Uterus (tissue), 4 donors: ENCODE data around the gene PLEKHH1. TPM values are rescaled to one million over a fixed set of nuclear protein-coding genes. Genes with fewer than 3 reads are reported as not detected.

ENCODE experiments used
- DNase-seq, 2 donors: peaks; one replicate each; pipeline ENCODE4 v3.0.0-alpha.2; 2019 to 2020
- H3K27ac ChIP-seq, 2 donors: fragments of 200-600 bp; sonication (generic); 1 replicate in 1 of 2; 2 replicates in 1 of 2; pipeline ENCODE4 v1.5.1; 2016 to 2018
- H3K27me3 ChIP-seq, 2 donors: fragments of 200-600 bp; sonication (generic); one replicate each; pipeline ENCODE4 v1.5.1; 2018 to 2019; ENCODE audit warnings: control low read depth in 1 of 2
- H3K36me3 ChIP-seq, 2 donors: fragments of 200-600 bp; sonication (generic); one replicate each; pipeline ENCODE4 v1.5.1; 2019; ENCODE audit warnings: control low read depth in 1 of 2
- H3K4me1 ChIP-seq, 2 donors: fragments of 200-600 bp; sonication (generic); one replicate each; pipeline ENCODE4 v1.5.1; 2018 to 2019; ENCODE audit warnings: control low read depth in 1 of 2
- H3K4me3 ChIP-seq, 2 donors: fragments of 200-600 bp; sonication (generic); 1 replicate in 1 of 2; 2 replicates in 1 of 2; pipeline ENCODE4 v1.5.1; 2018 to 2019; ENCODE audit warnings: mild to moderate bottlenecking in 1 of 2
- H3K9me3 ChIP-seq, 2 donors: fragments of 200-600 bp; sonication (generic); one replicate each; pipeline ENCODE4 v1.5.1; 2019; ENCODE audit warnings: control low read depth in 1 of 2
- CTCF ChIP-seq, 4 experiments: fragments of 200-600 bp in 2 of 4; fragments of 450-650 bp in 2 of 4; sonication (generic) in 2 of 4; IDR thresholded peaks; one replicate each; pipeline ENCODE4 v1.5.1; 2016 to 2019; ENCODE audit warnings: antibody characterized with exemption in 4 of 4, mild to moderate bottlenecking in 2 of 4, moderate library complexity in 1 of 4
- POLR2A ChIP-seq, 2 donors: fragments of 450-650 bp; IDR thresholded peaks; one replicate each; pipeline ENCODE4 v1.6.1; 2016; ENCODE audit warnings: antibody characterized with exemption in 2 of 2, mild to moderate bottlenecking in 1 of 2, moderate library complexity in 1 of 2
- intact Hi-C: fragments of 100-400 bp; cut with DNase I; formaldehyde crosslinking; loops from one replicate; pipeline ENCODE4 v1.15.1; 2023; ENCODE audit warnings: low total_unique reads
- total RNA-seq, 4 donors: library from RNA; depleted of rRNA in 3 of 4; stranded (reverse); fragments of >200 nt in 3 of 4; gene quantifications; one replicate each; pipeline versions ENCODE4 v1.1.0 to v1.2.4, GENCODE V29; 2014 to 2023
- donor health status: DM: yes; HTN: yes; CAD: no.

Gene PLEKHH1
- total RNA-seq, 4 donors from 2014 or later, result 0.29 to 8.0 (median 4.9) TPM

GRCh38 chr14:67497716-67498115 lies 35.4 kb upstream of the PLEKHH1 start:
- no peaks in the 10 kb centered on the region for H3K36me3 ChIP-seq
- intact Hi-C loops, result no loop called here
- no peaks in the 10 kb centered on the region for H3K4me1 ChIP-seq
- no peak for TF ChIP-seq POLR2A (IDR thresholded peaks at IDR 0.05)
- TF ChIP-seq CTCF (IDR thresholded peaks at IDR 0.05), result no peak
- no peak for DNase-seq
- H3K9me3 ChIP-seq, result no peaks in the 10 kb centered on the region
- H3K4me3 ChIP-seq, result no peak overlapping the region
- no peaks in the 10 kb centered on the region for H3K27me3 ChIP-seq
- no peak overlapping the region for H3K27ac ChIP-seq

GRCh38 chr14:67500981-67501380 lies 32.1 kb upstream of the PLEKHH1 start:
- H3K4me3 ChIP-seq, result no peak overlapping the region
- H3K9me3 ChIP-seq, result no peaks in the 10 kb centered on the region
- no peak for DNase-seq
- no peaks in the 10 kb centered on the region for H3K4me1 ChIP-seq
- intact Hi-C loops, result no loop called here
- no peak overlapping the region for H3K27ac ChIP-seq
- TF ChIP-seq POLR2A (IDR thresholded peaks at IDR 0.05) (no peak), CTCF (IDR thresholded peaks at IDR 0.05) (no peak)
- H3K36me3 ChIP-seq, result no peaks in the 10 kb centered on the region
- H3K27me3 ChIP-seq, result no peaks in the 10 kb centered on the region

DNA sequence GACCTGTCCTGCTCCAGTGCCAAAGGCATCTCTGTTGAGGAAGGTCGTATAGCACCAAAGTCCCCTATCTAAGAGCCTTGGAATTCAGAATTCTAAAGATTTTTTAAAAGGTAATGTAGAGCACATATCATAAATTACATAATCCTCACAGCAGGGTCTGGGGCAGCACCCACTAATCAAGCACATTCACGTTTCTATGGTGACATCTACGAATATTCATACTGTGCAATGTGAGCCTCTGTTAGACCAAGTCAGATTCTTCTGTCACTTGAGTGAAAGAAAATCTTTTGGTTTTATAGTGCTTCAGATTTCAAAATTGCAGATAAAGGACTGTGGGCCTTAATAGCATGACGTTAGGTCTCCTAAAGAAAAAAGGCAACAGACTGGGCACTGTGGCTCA lies 31.4 kb upstream of the PLEKHH1 start:
- H3K4me3 ChIP-seq, result no peak overlapping the region
- TF ChIP-seq CTCF (IDR thresholded peaks at IDR 0.05), result no peak
- no peak for TF ChIP-seq POLR2A (IDR thresholded peaks at IDR 0.05)
- H3K9me3 ChIP-seq, result no peaks in the 10 kb centered on the region
- H3K36me3 ChIP-seq, result no peaks in the 10 kb centered on the region
- H3K27ac ChIP-seq, result no peak overlapping the region
- no peak for DNase-seq
- no peaks in the 10 kb centered on the region for H3K4me1 ChIP-seq
- no peaks in the 10 kb centered on the region for H3K27me3 ChIP-seq
- intact Hi-C loops, result no loop called here

GRCh38 chr14:67502867-67503266 lies 30.2 kb upstream of the PLEKHH1 start:
- Histone ChIP-seq H3K4me3 (no peak overlapping the region), H3K36me3 (no peaks in the 10 kb centered on the region), H3K27ac (no peak overlapping the region), H3K4me1 (no peaks in the 10 kb centered on the region), H3K27me3 (no peaks in the 10 kb centered on the region), H3K9me3 (no peaks in the 10 kb centered on the region)
- TF ChIP-seq POLR2A (IDR thresholded peaks at IDR 0.05), result no peak
- TF ChIP-seq CTCF (IDR thresholded peaks at IDR 0.05), result no peak
- DNase-seq, result no peak
- intact Hi-C loops, result no loop called here

- Histone ChIP-seq H3K36me3 (no peaks in the 10 kb centered on the region), H3K4me3 (no peak overlapping the region), H3K4me1 (no peaks in the 10 kb centered on the region), H3K9me3 (no peaks in the 10 kb centered on the region), H3K27me3 (no peaks in the 10 kb centered on the region), H3K27ac (no peak overlapping the region)
- intact Hi-C loops, result no loop called here
- TF ChIP-seq POLR2A (IDR thresholded peaks at IDR 0.05) (no peak), CTCF (IDR thresholded peaks at IDR 0.05) (no peak)
- DNase-seq, result no peak
Measured at GRCh38 chr14:67503331-67503730, 29.8 kb upstream of the PLEKHH1 start.
